GM06990 (cell line): Measurements from ENCODE around the gene IL12A.

Source experiments
- DNase-seq: peaks from one replicate; pipeline ENCODE4 v3.0.0-alpha.2; 2011; ENCODE audit not compliant: insufficient read length; ENCODE audit errors: extremely low read depth
- H3K27me3 ChIP-seq: replicated peaks from 2 replicates; pipeline ENCODE4 v1.6.0; 2011; ENCODE audit warnings: low read length; ENCODE audit not compliant: control insufficient read depth, insufficient read depth
- H3K36me3 ChIP-seq: 2 replicates; pipeline ENCODE4 v1.5.1; 2011; ENCODE audit warnings: low read length; ENCODE audit not compliant: control insufficient read depth, insufficient read depth
- H3K4me3 ChIP-seq: replicated peaks from 2 replicates; pipeline ENCODE4 v1.5.1; 2011; ENCODE audit warnings: low read depth, mild to moderate bottlenecking, control low read depth, low read length
- TF ChIP-seq, protein P1 (sequence below): IDR thresholded peaks from 2 replicates; pipeline ENCODE4 v1.5.1; 2011; ENCODE audit warnings: low read length, control low read depth, mild to moderate bottlenecking, inconsistent platforms; ENCODE audit not compliant: insufficient read depth, poor library complexity, severe bottlenecking

IL12A gene

GRCh38 chr3:160003520-160004128, 15.0 kb downstream of the IL12A start:
- H3K27me3 ChIP-seq: no peaks in the 10 kb centered on the region
- no peaks in the 10 kb centered on the region for H3K36me3 ChIP-seq
- DNase-seq: peak; percentile 51
- H3K4me3 ChIP-seq: no peak overlapping the region
- TF ChIP-seq, protein P1, sequence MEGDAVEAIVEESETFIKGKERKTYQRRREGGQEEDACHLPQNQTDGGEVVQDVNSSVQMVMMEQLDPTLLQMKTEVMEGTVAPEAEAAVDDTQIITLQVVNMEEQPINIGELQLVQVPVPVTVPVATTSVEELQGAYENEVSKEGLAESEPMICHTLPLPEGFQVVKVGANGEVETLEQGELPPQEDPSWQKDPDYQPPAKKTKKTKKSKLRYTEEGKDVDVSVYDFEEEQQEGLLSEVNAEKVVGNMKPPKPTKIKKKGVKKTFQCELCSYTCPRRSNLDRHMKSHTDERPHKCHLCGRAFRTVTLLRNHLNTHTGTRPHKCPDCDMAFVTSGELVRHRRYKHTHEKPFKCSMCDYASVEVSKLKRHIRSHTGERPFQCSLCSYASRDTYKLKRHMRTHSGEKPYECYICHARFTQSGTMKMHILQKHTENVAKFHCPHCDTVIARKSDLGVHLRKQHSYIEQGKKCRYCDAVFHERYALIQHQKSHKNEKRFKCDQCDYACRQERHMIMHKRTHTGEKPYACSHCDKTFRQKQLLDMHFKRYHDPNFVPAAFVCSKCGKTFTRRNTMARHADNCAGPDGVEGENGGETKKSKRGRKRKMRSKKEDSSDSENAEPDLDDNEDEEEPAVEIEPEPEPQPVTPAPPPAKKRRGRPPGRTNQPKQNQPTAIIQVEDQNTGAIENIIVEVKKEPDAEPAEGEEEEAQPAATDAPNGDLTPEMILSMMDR: peak; percentile 81

- DNase-seq: no peak
- TF ChIP-seq, protein P1: no peak
- Histone ChIP-seq H3K4me3 (no peak overlapping the region), H3K36me3 (no peaks in the 10 kb centered on the region), H3K27me3 (no peaks in the 10 kb centered on the region)
Measured at GRCh38 chr3:160005004-160005403, 16.4 kb downstream of the IL12A start.

GRCh38 chr3:160006282-160007163, 17.9 kb downstream of the IL12A start:
- Histone ChIP-seq H3K27me3 (no peaks in the 10 kb centered on the region), H3K4me3 (no peak overlapping the region), H3K36me3 (no peaks in the 10 kb centered on the region)
- TF ChIP-seq, protein P1: peak; percentile 85
- no peak for DNase-seq

- H3K36me3 ChIP-seq: no peaks in the 10 kb centered on the region
- H3K27me3 ChIP-seq: no peaks in the 10 kb centered on the region
- TF ChIP-seq, protein P1: no peak
- H3K4me3 ChIP-seq: no peak overlapping the region
- DNase-seq: no peak
Measured at GRCh38 chr3:160008961-160009360, 20.3 kb downstream of the IL12A start.

DNA sequence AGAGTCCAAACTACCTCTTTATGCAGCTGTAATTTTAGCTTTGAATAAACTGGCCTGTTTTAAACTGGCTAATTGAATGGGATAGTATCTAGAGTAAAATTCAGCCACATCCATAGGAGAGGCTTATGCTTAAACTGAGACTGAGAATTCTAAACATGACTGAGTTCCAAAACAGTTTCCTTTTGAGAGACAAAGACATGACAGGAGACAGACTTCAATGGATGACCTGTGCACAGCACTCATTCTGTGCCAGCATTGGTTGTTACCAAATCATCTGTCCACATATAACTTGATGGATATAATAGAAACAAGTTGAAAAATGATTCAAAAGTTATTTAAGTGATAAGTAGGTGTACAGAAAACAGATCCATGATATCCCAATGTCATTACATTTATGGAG, 20.9 kb downstream of the IL12A start:
- no peaks in the 10 kb centered on the region for H3K27me3 ChIP-seq
- no peak overlapping the region for H3K4me3 ChIP-seq
- no peak for DNase-seq
- TF ChIP-seq, protein P1: no peak
- no peaks in the 10 kb centered on the region for H3K36me3 ChIP-seq
